ENCODE results near the gene EFCAB5.
A peak's percentile ranks its signal among the peaks of the same experiment; 100 is the strongest.

EFCAB5 gene

DNA sequence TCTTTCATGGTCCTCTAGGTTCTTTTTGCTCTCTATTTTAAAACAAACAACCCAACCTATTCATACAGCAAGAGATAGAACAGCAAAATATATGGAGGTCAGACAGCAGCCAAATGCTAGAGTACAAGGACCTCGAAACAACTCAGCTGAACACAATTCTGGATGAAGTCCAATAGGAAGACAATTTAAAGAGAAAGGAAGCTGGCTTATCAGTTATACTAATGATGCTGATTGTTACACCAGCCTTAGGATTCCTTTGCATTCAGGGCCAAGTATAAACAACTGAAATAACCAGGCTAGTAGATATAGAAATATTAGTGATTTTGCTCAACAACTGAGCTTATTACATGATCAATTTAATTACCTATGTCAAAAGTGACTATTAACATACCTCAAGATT, 13.9 kb upstream of the EFCAB5 start:
- H3K4me3 ChIP-seq (replicated peaks; ENCODE audit: insufficient read depth, low read length), result no peak overlapping the region
- TF ChIP-seq REST (IDR thresholded peaks at IDR 0.05; ENCODE audit: insufficient replicate concordance, low read depth), result no peak
- TF ChIP-seq GABPA (IDR thresholded peaks at IDR 0.05; ENCODE audit: low read depth), result no peak
- TF ChIP-seq POLR2AphosphoS5 (IDR thresholded peaks at IDR 0.05; ENCODE audit: low read depth), result no peak
- no peak for TF ChIP-seq SPI1 (IDR thresholded peaks at IDR 0.05; ENCODE audit: borderline replicate concordance, low read depth)
- no peak for TF ChIP-seq CTCF (IDR thresholded peaks at IDR 0.05; ENCODE audit: insufficient read depth, low read length)
- H3K27ac ChIP-seq (replicated peaks), result no peak overlapping the region
- no peak for DNase-seq (ENCODE audit: low read depth in 1 of 2, low spot score in 1 of 2)
- H3K27me3 ChIP-seq (ENCODE audit: insufficient read depth, poor library complexity, severe bottlenecking), result no peaks in the 10 kb centered on the region

DNA sequence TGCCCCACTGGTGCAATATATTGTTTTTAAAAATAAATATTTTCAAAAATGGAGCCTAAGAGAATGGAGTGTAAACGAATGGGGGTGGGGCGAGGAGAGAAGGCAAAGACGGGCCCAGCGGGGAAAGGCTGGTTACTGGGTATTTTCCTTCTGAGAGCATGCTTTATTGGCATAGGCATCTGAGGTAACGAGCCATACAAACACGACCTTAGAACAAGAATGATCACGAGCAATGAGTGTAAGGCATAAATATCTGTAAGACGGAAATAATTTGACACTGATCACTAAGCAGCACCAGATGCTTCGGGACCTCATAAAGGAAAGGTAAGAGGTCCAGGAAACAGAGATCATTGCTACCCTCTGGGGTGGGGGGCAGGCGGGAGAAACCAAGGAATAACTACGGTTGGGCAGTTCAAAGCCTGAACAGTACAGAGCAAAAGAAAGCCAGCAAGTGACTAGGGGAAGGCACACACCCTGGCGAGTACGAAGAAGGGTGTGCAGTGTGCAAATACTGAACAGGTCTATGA, 12.4 kb upstream of the EFCAB5 start:
- TF ChIP-seq GABPA (IDR thresholded peaks at IDR 0.05; ENCODE audit: low read depth), result no peak
- no peak for TF ChIP-seq POLR2AphosphoS5 (IDR thresholded peaks at IDR 0.05; ENCODE audit: low read depth)
- no peak for TF ChIP-seq SPI1 (IDR thresholded peaks at IDR 0.05; ENCODE audit: borderline replicate concordance, low read depth)
- TF ChIP-seq CTCF (IDR thresholded peaks at IDR 0.05; ENCODE audit: insufficient read depth, low read length), result no peak
- no peak for TF ChIP-seq REST (IDR thresholded peaks at IDR 0.05; ENCODE audit: insufficient replicate concordance, low read depth)
- Histone ChIP-seq H3K27me3 (ENCODE audit: insufficient read depth, poor library complexity, severe bottlenecking) (no peaks in the 10 kb centered on the region), H3K27ac (replicated peaks) (peak overlapping the region; percentile 92), H3K4me3 (replicated peaks; ENCODE audit: insufficient read depth, low read length) (peak overlapping the region; percentile 63)
- DNase-seq (ENCODE audit: low read depth in 1 of 2, low spot score in 1 of 2), result peak in 1 of 2 experiments; percentile 55

GRCh38 chr17:29929533-29930408, 11.7 kb upstream of the EFCAB5 start, which contains the start of gene SSH2:
TSS of gene SSH2 (minus strand) at chr17:29930228. CDS start at chr17:29930000, 228 bp downstream.
- H3K27me3 ChIP-seq (ENCODE audit: insufficient read depth, poor library complexity, severe bottlenecking), result no peaks in the 10 kb centered on the region
- TF ChIP-seq GABPA (IDR thresholded peaks at IDR 0.05; ENCODE audit: low read depth) (no peak), POLR2AphosphoS5 (IDR thresholded peaks at IDR 0.05; ENCODE audit: low read depth) (peak; percentile 84), SPI1 (IDR thresholded peaks at IDR 0.05; ENCODE audit: borderline replicate concordance, low read depth) (peak; percentile 44; the same call in 1 of the 2 replicates), REST (IDR thresholded peaks at IDR 0.05; ENCODE audit: insufficient replicate concordance, low read depth) (peak; percentile 22)
- peak; percentile 79 to 91 for DNase-seq (ENCODE audit: low read depth in 1 of 2, low spot score in 1 of 2)
- H3K4me3 ChIP-seq (replicated peaks; ENCODE audit: insufficient read depth, low read length), result peak within 1 kb of the TSS; percentile 63
- peak within 1 kb of the TSS; percentile 92 for H3K27ac ChIP-seq (replicated peaks)

Data from HL-60 (cell line).